Femur (tissue), 1 donor: ENCODE results near the gene DDX23.
"Not testable (repeated sequence)": the region's sequence is repeated elsewhere in the genome, so short reads cannot be mapped to it uniquely, and the experiment has no call there.

Experiments used
- DNase-seq: peaks from one replicate; pipeline ENCODE4 v3.0.0-alpha.2; 2017

Gene DDX23

GRCh38 chr12:48851883-48852733, at the start of gene DDX23:
TSS of gene DDX23 (minus strand) at chr12:48852163. CDS start at chr12:48845782, 6,381 bp downstream.
- peak; percentile 98 for DNase-seq

GRCh38 chr12:48901278-48901677, 49.3 kb upstream of the DDX23 start:
- no peak for DNase-seq

- DNase-seq = no peak
These were observed 47.7 kb upstream of the DDX23 start for GRCh38 chr12:48899651-48900050.

- no peak for DNase-seq
These were observed 42.3 kb upstream of the DDX23 start for GRCh38 chr12:48894271-48894670.

GRCh38 chr12:48890657-48891418, 38.9 kb upstream of the DDX23 start:
- DNase-seq = peak; percentile 88

GRCh38 chr12:48889679-48890078, 37.7 kb upstream of the DDX23 start:
- no peak for DNase-seq

- no peak for DNase-seq
These were observed 31.6 kb upstream of the DDX23 start for GRCh38 chr12:48883305-48884161.

GRCh38 chr12:48882972-48883304, 31.0 kb upstream of the DDX23 start:
- no peak for DNase-seq

- peak; percentile 59 for DNase-seq
These were observed 30.3 kb upstream of the DDX23 start for GRCh38 chr12:48882315-48882687.

GRCh38 chr12:48881686-48882314, 29.8 kb upstream of the DDX23 start:
- no peak for DNase-seq

- DNase-seq = no peak
These were observed 28.7 kb upstream of the DDX23 start for GRCh38 chr12:48880647-48881046.

- DNase-seq = no peak
These were observed 26.6 kb upstream of the DDX23 start for GRCh38 chr12:48878548-48878947.

GRCh38 chr12:48875944-48876515, 24.1 kb upstream of the DDX23 start:
- DNase-seq = no peak

- not testable (repeated sequence) for DNase-seq
These were observed 21.6 kb upstream of the DDX23 start for GRCh38 chr12:48873534-48873933.

- DNase-seq = no peak
These were observed 21.1 kb upstream of the DDX23 start for GRCh38 chr12:48873096-48873495.

GRCh38 chr12:48869191-48869590, 17.2 kb upstream of the DDX23 start:
- no peak for DNase-seq

GRCh38 chr12:48868451-48868850, 16.5 kb upstream of the DDX23 start:
- no peak for DNase-seq

GRCh38 chr12:48866052-48866711, 14.2 kb upstream of the DDX23 start:
- DNase-seq = no peak

- peak; percentile 94 for DNase-seq
These were observed 13.5 kb upstream of the DDX23 start, which contains the start of gene RND1 for GRCh38 chr12:48865281-48866051. TSS of gene RND1 (minus strand) at chr12:48865870. CDS start at chr12:48865767, 103 bp downstream.

- no peak for DNase-seq
These were observed 11.3 kb upstream of the DDX23 start for GRCh38 chr12:48863291-48863690.

- DNase-seq = no peak
These were observed 10.8 kb upstream of the DDX23 start for GRCh38 chr12:48862760-48863159.
